Left ventricle myocardium inferior (tissue), 1 donor: ENCODE results near the gene ANKRD16. TPM values are rescaled to one million over a fixed set of nuclear protein-coding genes. Genes with fewer than 3 reads are reported as not detected.
"Not testable (repeated sequence)": the region's sequence is repeated elsewhere in the genome, so short reads cannot be mapped to it uniquely, and the experiment has no call there.

Experiments
- DNase-seq: peaks from one replicate; pipeline ENCODE4 v3.0.0-alpha.2; 2020
- H3K27ac ChIP-seq: fragments of 200-600 bp; replicated peaks from 2 replicates; pipeline ENCODE4 v1.8.0; 2021
- H3K27me3 ChIP-seq: fragments of 200-600 bp; 2 replicates; pipeline ENCODE4 v1.8.0; 2021; ENCODE audit warnings: low read depth
- H3K36me3 ChIP-seq: fragments of 200-600 bp; 2 replicates; pipeline ENCODE4 v1.8.0; 2021
- H3K4me1 ChIP-seq: fragments of 200-600 bp; 2 replicates; pipeline ENCODE4 v1.8.0; 2021
- H3K4me3 ChIP-seq: fragments of 200-600 bp; 2 replicates; pipeline ENCODE4 v1.8.0; 2021; ENCODE audit warnings: mild to moderate bottlenecking, moderate library complexity
- H3K9me3 ChIP-seq: fragments of 200-600 bp; replicated peaks from 2 replicates; pipeline ENCODE4 v1.8.0; 2021
- intact Hi-C: fragments of 100-400 bp; cut with micrococcal nuclease; formaldehyde crosslinking; loops from one replicate; pipeline ENCODE4 v1.11.0; 2022
- total RNA-seq: library from RNA; stranded (reverse); fragmentation: NEBNext Ultra II Directional; extraction: Animal tissue kit (Norgen Biotek cat#: 25700); gene quantifications from one replicate; pipeline ENCODE4 v1.2.1, GENCODE V29; 2021
- TF ChIP-seq, protein P1 (sequence below): fragments of 200-600 bp; IDR thresholded peaks from 2 replicates; pipeline ENCODE4 v1.8.0; 2021; ENCODE audit warnings: antibody characterized with exemption, mild to moderate bottlenecking, borderline replicate concordance
- donor health status: DM: no; HTN: yes; CAD: no; lungs with severe emphysema.

ANKRD16 gene
- total RNA-seq, 1 donor from 2014 or later: 2.3 TPM

DNA sequence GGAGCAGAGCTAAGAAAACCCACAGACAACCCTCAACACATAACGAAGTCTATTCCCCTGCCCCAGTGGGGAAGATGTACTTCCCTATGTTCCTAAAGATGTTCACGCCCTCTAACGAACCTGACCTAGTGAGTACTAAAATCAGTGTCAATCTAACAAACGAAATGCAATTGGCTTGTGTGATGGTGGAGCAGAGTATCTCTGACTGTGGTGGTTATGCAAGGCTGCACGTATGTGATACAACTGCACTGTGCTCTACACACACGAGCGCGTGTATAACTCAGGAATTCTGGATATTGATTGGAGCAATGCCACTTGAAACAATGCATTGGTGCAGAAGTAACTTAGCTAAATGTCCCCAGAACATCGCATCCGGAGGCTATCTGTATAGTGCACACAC, 1.3 kb downstream of the ANKRD16 start:
- peak overlapping the region; percentile 90 for H3K4me3 ChIP-seq
- no peak for DNase-seq
- intact Hi-C loops: no loop called here

DNA sequence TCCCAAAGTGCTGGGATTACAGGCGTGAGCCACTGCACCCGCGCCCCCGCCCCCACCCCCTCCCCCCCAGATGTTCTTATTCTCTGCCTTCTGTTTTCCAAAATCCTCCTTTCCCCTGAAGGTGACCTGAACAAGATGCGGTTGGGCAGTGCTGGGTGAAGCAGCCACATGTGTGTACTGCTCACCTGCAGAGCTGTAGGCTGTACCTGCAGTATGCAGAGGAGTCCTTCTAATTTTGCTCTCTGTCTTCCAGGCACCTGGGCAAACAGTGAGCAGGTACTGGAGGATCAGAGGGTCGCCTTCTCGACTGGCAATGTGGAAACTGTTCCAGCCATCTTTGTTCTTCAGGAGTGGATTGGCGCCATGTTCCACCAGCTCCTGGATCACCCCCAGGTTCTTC, 2.1 kb downstream of the ANKRD16 start:
- TF ChIP-seq, protein P1, sequence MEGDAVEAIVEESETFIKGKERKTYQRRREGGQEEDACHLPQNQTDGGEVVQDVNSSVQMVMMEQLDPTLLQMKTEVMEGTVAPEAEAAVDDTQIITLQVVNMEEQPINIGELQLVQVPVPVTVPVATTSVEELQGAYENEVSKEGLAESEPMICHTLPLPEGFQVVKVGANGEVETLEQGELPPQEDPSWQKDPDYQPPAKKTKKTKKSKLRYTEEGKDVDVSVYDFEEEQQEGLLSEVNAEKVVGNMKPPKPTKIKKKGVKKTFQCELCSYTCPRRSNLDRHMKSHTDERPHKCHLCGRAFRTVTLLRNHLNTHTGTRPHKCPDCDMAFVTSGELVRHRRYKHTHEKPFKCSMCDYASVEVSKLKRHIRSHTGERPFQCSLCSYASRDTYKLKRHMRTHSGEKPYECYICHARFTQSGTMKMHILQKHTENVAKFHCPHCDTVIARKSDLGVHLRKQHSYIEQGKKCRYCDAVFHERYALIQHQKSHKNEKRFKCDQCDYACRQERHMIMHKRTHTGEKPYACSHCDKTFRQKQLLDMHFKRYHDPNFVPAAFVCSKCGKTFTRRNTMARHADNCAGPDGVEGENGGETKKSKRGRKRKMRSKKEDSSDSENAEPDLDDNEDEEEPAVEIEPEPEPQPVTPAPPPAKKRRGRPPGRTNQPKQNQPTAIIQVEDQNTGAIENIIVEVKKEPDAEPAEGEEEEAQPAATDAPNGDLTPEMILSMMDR: no peak
- Histone ChIP-seq H3K4me3 (peak overlapping the region; percentile 90), H3K27me3 (no peaks in the 10 kb centered on the region), H3K9me3 (no peaks in the 10 kb centered on the region), H3K36me3 (peaks cover 39% of the 10 kb centered on the region), H3K27ac (no peak overlapping the region), H3K4me1 (peaks cover 48% of the 10 kb centered on the region)
- DNase-seq: no peak
- intact Hi-C loops: no loop called here

More for the DNA sequence above, 1.3 kb downstream of the ANKRD16 start:
- Histone ChIP-seq H3K27ac (peak overlapping the region; percentile 93), H3K4me1 (peaks cover 55% of the 10 kb centered on the region), H3K9me3 (no peaks in the 10 kb centered on the region), H3K27me3 (no peaks in the 10 kb centered on the region), H3K36me3 (peaks cover 32% of the 10 kb centered on the region)
- TF ChIP-seq, protein P1: no peak

DNA sequence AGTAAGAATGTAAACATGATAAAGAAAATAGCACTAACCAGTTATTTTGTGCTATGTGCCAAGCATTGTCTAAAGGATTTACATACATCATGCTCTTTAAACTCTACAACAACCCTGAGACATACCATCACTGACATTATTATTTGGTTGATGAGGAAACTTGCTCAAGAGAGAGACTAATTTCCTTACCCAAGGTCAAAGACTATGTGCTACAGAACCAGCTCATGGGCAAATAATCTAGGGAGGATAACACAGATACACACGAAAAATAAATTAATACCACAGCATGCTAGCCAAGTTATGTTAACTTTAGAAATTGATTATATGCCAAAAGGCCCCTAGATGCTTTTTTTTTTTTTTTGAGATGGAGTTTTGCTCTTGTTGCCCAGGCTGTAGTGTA, 2.7 kb downstream of the ANKRD16 start:
- DNase-seq: no peak
- no peak overlapping the region for H3K27ac ChIP-seq
- peaks cover 42% of the 10 kb centered on the region for H3K4me1 ChIP-seq
- H3K9me3 ChIP-seq: no peaks in the 10 kb centered on the region
- no peaks in the 10 kb centered on the region for H3K27me3 ChIP-seq
- peaks cover 45% of the 10 kb centered on the region for H3K36me3 ChIP-seq
- TF ChIP-seq, protein P1: no peak
- intact Hi-C loops: no loop called here
- no peak overlapping the region for H3K4me3 ChIP-seq

DNA sequence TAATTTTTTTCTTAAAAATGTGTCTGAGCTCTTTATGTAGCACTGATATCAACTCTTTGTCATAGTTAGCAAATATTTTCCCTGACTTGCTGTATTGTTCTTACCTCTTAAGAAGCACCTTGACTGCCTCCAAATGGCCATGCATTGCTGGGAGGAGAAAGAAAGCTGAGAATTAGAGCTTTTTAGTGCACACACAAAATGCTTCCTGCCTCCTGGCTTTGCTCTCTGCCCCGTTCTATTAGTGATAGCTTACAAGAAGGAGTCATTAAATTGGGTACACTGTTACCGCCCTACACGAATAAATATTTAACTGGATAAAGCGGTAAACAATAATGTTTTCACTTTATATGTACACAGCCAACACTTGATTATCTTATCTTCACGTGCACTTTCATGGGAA, 4.1 kb downstream of the ANKRD16 start:
- Histone ChIP-seq H3K36me3 (peaks cover 59% of the 10 kb centered on the region), H3K27ac (no peak overlapping the region), H3K9me3 (no peaks in the 10 kb centered on the region), H3K4me1 (peaks cover 28% of the 10 kb centered on the region), H3K4me3 (no peak overlapping the region), H3K27me3 (no peaks in the 10 kb centered on the region)
- TF ChIP-seq, protein P1: no peak
- intact Hi-C loops: no loop called here
- DNase-seq: no peak

DNA sequence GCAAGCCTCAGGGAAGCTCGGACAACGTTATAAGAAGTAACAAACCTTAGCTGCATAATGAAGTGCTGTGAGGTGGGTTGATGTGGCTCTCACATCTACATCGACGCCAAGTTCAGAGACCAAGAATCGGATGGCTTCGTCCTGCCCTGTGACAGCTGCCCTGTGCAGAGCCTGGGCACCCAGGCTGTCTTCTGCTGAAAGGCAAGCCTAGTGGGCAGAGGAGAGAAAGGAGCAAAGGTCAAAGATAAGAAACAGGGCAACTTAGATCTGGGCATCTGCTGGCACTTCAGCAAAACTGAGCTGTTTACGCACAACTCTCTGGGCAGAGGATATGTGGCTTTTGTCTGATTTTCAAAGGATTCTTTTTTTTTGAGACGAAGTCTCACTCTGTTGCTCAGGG, 6.7 kb downstream of the ANKRD16 start:
- H3K27ac ChIP-seq: no peak overlapping the region
- H3K36me3 ChIP-seq: peaks cover 84% of the 10 kb centered on the region
- TF ChIP-seq, protein P1: no peak
- DNase-seq: no peak
- intact Hi-C loops: no loop called here
- H3K4me1 ChIP-seq: peaks cover 9% of the 10 kb centered on the region
- H3K27me3 ChIP-seq: no peaks in the 10 kb centered on the region
- no peak overlapping the region for H3K4me3 ChIP-seq
- H3K9me3 ChIP-seq: no peaks in the 10 kb centered on the region

DNA sequence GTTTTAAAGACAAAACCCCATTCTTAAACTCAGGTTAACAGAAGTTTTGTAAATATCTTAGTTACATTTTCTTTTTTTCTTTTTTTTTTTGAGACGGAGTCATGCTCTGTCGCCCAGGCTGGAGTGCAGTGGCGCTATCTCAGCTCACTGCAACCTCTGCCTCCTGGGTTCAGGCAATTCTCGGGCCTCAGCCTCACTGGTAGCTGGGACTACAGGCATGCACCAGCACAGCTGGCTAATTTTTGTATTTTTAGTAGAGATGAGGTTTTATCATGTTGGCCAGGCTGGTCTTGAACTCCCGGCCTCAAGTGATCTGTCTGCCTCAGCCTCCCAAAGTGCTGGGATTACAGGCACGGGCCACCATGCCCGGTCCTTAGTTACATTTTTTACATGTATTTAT, 12.7 kb downstream of the ANKRD16 start:
- H3K4me3 ChIP-seq, DNase-seq, H3K27ac ChIP-seq, intact Hi-C loops, H3K4me1 ChIP-seq, H3K9me3 ChIP-seq, H3K27me3 ChIP-seq: not testable (repeated sequence)
- H3K36me3 ChIP-seq: peaks cover 73% of the 10 kb centered on the region
